ENCODE data around the gene FYTTD1. TPM values are rescaled to one million over a fixed set of nuclear protein-coding genes. Genes with fewer than 3 reads are reported as not detected.
A peak's percentile ranks its signal among the peaks of the same experiment; 100 is the strongest.
"Not testable (repeated sequence)": the region's sequence is repeated elsewhere in the genome, so short reads cannot be mapped to it uniquely, and the experiment has no call there.

The FYTTD1 gene
- total RNA-seq, 1 experiment from 2014 or later: 75.4 TPM

DNA sequence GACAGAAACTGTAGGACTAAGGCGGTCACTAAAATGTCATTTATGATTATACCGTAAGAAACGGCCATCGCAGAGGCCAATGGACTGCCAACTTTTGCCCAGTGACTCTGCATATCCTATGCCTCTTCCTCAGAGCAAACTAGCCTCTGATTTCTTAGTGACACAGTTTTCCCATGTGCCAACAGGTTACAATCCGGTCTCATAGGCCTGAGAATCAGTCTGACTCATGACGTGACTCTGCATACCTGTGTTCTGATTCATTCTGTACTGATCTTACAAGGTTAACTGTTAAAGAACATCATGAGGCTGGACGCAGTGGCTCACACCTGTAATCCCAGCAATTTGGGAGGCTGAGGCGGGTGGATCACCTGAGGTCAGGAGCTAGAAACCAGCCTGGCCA is 30.8 kb upstream of the FYTTD1 start:
- ChIA-PET POLR2A (ENCODE audit: unreplicated experiment) (interaction anchor here (0.6 to 1.2 kb wide), 2 partner anchors 17 to 20 kb away, joined by 3 to 7 read pairs; no protein-coding TSS in a partner anchor), CTCF (interaction anchor here (0.6 to 1.0 kb wide), 2 partner anchors 23 to 47 kb away, joined by 3 to 4 read pairs; no protein-coding TSS in a partner anchor)
- Histone ChIP-seq H3K9me3 (ENCODE audit: insufficient read depth, low read depth) (peaks cover 23% of the 10 kb centered on the region), H3K79me2 (ENCODE audit: low read depth) (peaks cover 23% of the 10 kb centered on the region), H3K4me1 (replicated peaks; ENCODE audit: insufficient read depth) (peaks cover 33% of the 10 kb centered on the region), H3K9me2 (ENCODE audit: insufficient read depth) (no peaks in the 10 kb centered on the region), H4K20me1 (ENCODE audit: insufficient read depth) (no peaks in the 10 kb centered on the region), H3K27ac (peak overlapping the region; percentile 98), H3K27me3 (ENCODE audit: insufficient read depth, low read depth) (no peaks in the 10 kb centered on the region), H3K4me2 (peak overlapping the region; percentile 65), H3F3A (ENCODE audit: insufficient read depth, low read depth) (peaks cover 35% of the 10 kb centered on the region), H3K4me3 (no peak overlapping the region), H2AFZ (no peak overlapping the region), H3K36me3 (ENCODE audit: low read depth) (peaks cover 21% of the 10 kb centered on the region)
- DNase-seq: peak; percentile 79 to 100
- BruUV-seq (replicated peaks): no TSS peak
- intact Hi-C loops (cut with micrococcal nuclease; ENCODE audit: unreplicated experiment): no loop called here
- no peak for TF ChIP-seq EZH2 (IDR thresholded peaks at IDR 0.05; ENCODE audit: low read depth)
- TF ChIP-seq, protein P1, sequence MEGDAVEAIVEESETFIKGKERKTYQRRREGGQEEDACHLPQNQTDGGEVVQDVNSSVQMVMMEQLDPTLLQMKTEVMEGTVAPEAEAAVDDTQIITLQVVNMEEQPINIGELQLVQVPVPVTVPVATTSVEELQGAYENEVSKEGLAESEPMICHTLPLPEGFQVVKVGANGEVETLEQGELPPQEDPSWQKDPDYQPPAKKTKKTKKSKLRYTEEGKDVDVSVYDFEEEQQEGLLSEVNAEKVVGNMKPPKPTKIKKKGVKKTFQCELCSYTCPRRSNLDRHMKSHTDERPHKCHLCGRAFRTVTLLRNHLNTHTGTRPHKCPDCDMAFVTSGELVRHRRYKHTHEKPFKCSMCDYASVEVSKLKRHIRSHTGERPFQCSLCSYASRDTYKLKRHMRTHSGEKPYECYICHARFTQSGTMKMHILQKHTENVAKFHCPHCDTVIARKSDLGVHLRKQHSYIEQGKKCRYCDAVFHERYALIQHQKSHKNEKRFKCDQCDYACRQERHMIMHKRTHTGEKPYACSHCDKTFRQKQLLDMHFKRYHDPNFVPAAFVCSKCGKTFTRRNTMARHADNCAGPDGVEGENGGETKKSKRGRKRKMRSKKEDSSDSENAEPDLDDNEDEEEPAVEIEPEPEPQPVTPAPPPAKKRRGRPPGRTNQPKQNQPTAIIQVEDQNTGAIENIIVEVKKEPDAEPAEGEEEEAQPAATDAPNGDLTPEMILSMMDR (conservative IDR thresholded peaks at IDR 0.05): no peak

DNA sequence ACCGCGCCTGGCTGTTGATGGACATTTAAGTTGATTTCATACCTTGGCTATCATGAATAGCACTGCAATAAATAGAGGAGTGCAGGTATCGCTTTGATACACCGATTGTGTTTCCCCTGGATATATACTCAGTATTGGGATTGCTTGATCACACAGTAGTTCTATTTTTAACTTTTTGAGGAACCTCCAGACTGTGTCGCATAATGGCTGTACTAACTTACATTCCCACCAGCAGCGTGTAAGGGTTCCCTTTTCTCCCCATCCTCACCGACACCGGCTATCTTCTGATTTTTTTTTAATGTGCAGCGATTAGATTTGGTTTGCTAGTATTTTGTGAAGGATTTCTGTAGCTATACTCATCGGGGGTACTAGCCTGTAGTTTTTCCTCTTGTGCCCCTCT is 29.0 kb upstream of the FYTTD1 start:
- intact Hi-C loops (cut with micrococcal nuclease; ENCODE audit: unreplicated experiment): no loop called here
- DNase-seq: no peak
- Histone ChIP-seq H3K27ac (peak overlapping the region; percentile 98; the same call in 1 of the 2 replicates), H3K9me3 (ENCODE audit: insufficient read depth, low read depth) (peaks cover 23% of the 10 kb centered on the region), H2AFZ (no peak overlapping the region), H4K20me1 (ENCODE audit: insufficient read depth) (no peaks in the 10 kb centered on the region), H3K79me2 (ENCODE audit: low read depth) (peaks cover 24% of the 10 kb centered on the region), H3K9me2 (ENCODE audit: insufficient read depth) (no peaks in the 10 kb centered on the region), H3K27me3 (ENCODE audit: insufficient read depth, low read depth) (no peaks in the 10 kb centered on the region), H3F3A (ENCODE audit: insufficient read depth, low read depth) (peaks cover 24% of the 10 kb centered on the region), H3K36me3 (ENCODE audit: low read depth) (peaks cover 21% of the 10 kb centered on the region), H3K4me3 (no peak overlapping the region), H3K4me2 (no peak overlapping the region), H3K4me1 (replicated peaks; ENCODE audit: insufficient read depth) (peaks cover 30% of the 10 kb centered on the region)
- BruUV-seq (replicated peaks): no TSS peak
- POLR2A ChIA-PET (ENCODE audit: unreplicated experiment): no interaction called here
- no peak for TF ChIP-seq EZH2 (IDR thresholded peaks at IDR 0.05; ENCODE audit: low read depth)
- TF ChIP-seq, protein P1 (conservative IDR thresholded peaks at IDR 0.05): no peak
- CTCF ChIA-PET: no interaction called here

- no peaks in the 10 kb centered on the region for H3K9me2 ChIP-seq (ENCODE audit: insufficient read depth)
- no peaks in the 10 kb centered on the region for H3K27me3 ChIP-seq (ENCODE audit: insufficient read depth, low read depth)
- ChIA-PET CTCF (no interaction called here), POLR2A (ENCODE audit: unreplicated experiment) (no interaction called here)
- peaks cover 30% of the 10 kb centered on the region for H3K4me1 ChIP-seq (replicated peaks; ENCODE audit: insufficient read depth)
- peaks cover 23% of the 10 kb centered on the region for H3K9me3 ChIP-seq (ENCODE audit: insufficient read depth, low read depth)
- BruUV-seq (replicated peaks): no TSS peak
- intact Hi-C loops (cut with micrococcal nuclease; ENCODE audit: unreplicated experiment): no loop called here
- H2AFZ ChIP-seq: no peak overlapping the region
- peaks cover 13% of the 10 kb centered on the region for H3K36me3 ChIP-seq (ENCODE audit: low read depth)
- DNase-seq: no peak
- no peak overlapping the region for H3K27ac ChIP-seq
- H4K20me1 ChIP-seq (ENCODE audit: insufficient read depth): no peaks in the 10 kb centered on the region
- TF ChIP-seq EZH2 (IDR thresholded peaks at IDR 0.05; ENCODE audit: low read depth): no peak
- TF ChIP-seq, protein P1 (conservative IDR thresholded peaks at IDR 0.05): no peak
- peaks cover 20% of the 10 kb centered on the region for H3K79me2 ChIP-seq (ENCODE audit: low read depth)
- no peak overlapping the region for H3K4me3 ChIP-seq
- H3K4me2 ChIP-seq: no peak overlapping the region
- peaks cover 24% of the 10 kb centered on the region for H3F3A ChIP-seq (ENCODE audit: insufficient read depth, low read depth)
Observed at GRCh38 chr3:197722734-197723133, 26.9 kb upstream of the FYTTD1 start.

- DNase-seq; H4K20me1 ChIP-seq (ENCODE audit: insufficient read depth); H3K9me3 ChIP-seq (ENCODE audit: insufficient read depth, low read depth); H3K27ac ChIP-seq; H3K4me3 ChIP-seq; intact Hi-C loops (cut with micrococcal nuclease; ENCODE audit: unreplicated experiment); H2AFZ ChIP-seq; H3K27me3 ChIP-seq (ENCODE audit: insufficient read depth, low read depth); H3K4me2 ChIP-seq; H3F3A ChIP-seq (ENCODE audit: insufficient read depth, low read depth); H3K9me2 ChIP-seq (ENCODE audit: insufficient read depth); H3K36me3 ChIP-seq (ENCODE audit: low read depth); CTCF ChIA-PET; POLR2A ChIA-PET (ENCODE audit: unreplicated experiment); BruUV-seq (replicated peaks): not testable (repeated sequence)
- H3K79me2 ChIP-seq (ENCODE audit: low read depth): peaks cover 29% of the 10 kb centered on the region
- H3K4me1 ChIP-seq (replicated peaks; ENCODE audit: insufficient read depth): peaks cover 17% of the 10 kb centered on the region
Observed at GRCh38 chr3:197727878-197728277, 21.8 kb upstream of the FYTTD1 start.
